ENCODE measurements around the gene EXOC4.

EXOC4 gene

DNA sequence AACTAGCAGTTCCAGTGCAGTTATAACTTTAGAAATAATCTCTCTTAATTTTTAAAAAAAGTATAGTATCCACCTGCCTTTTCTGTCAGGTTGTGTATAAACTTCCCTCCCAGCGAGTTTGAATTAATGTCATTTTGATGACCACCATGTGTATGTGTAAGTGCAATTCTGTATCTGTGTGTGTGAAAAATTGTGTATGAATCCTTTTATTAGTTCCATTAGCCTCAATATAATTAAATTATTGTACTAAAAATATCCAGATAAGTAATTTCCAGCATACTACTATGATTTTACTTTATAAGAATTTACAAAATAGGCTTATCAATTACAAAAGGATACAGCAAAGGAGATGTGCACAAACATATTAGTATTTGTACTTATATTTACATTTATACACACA is 453.1 kb downstream of the EXOC4 start:
- DNase-seq (ENCODE audit: low spot score): no peak

DNA sequence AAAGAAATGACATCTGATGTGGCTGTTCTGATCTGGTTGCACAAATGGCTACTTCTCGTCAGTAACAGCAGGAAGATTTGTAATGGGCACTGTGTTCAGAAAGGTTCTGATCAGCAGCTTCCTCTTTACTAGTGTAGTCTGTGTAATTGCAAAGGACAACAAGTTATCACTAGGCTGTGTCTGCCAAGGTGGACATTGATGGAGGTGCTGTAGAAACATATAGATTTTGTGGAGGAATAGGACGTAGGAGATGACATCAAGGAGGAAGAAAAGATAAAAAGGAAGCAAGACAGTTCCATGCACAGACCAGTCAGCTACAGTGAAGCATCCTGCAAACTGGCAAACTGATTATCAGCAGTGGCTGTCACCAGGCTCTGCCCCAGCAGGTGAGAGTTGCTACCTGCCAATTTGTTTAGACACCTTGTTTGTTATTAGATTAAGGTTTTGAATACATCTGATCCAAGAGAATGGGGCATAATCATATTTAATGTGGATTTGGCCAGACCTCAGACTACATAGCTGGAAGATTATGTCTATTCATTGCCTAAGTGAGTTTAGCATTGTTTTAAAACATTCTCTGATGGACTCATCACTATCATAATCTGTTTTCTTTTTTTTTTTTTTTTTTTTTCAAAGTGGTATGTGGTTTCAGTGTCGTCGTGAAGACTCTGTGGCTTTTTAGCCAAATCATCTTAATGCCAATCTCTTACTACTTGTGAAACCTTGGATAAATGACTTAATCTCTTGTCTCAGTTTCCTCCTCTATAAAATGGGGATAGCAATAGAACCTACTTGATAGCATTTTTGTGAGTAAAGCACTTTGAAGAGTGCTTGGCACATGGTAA is 456.4 kb downstream of the EXOC4 start:
- no peak for DNase-seq (ENCODE audit: low spot score)

DNA sequence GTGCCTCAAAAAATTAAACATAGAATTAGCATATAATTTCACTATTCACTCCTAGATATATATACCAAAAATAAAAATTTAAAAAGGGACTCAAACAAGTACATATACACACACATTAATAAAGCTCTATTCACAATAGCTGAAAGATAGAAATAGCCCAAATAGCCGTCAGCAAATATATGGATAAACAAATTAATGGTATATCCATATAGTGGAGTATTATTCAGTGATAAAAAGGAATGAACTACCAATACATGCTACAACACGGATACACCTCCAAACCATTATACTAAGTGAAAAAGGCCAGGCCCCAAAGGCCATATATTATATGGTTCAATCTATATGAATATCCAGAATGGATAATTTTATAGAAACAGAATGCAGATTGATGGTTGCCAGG is 459.7 kb downstream of the EXOC4 start:
- no peak for DNase-seq (ENCODE audit: low spot score)

DNA sequence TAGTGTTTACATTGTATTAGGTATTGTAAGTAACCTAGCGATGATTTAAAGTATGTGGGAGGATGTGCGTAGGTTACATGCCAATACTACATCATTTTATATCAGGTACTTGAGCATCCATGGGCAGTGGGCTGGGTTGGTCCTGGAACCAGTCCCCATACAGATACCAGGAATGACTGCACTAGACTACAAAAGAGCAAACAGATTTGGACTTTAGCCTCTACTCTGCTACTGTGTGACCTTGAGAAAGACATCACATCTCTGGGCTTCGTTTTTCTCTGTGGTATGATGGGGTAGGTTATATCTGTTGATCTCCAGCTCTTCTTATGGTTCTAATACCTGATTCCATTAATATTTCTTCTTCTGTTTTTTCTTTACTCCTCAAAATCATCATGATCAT is 461.8 kb downstream of the EXOC4 start:
- no peak for DNase-seq (ENCODE audit: low spot score)

DNA sequence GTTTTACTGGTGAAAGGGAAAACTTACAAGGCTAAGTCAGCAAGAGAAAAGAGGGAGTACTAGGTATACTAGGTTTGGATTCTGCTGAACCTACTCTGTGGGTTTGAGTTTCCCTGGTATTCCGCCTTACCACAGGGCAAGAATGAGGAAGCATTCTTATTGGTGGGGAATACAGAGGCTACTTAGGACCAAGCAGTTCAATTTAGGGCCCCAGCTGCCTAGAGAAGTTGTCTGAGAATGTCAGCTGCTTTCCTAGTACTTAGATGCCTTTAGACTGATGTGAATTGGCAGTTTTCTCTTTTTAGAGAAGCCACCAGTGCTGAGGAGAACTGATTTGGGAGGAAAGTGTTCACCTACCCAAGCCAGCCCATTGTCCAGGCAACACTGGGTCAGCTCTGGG is 465.3 kb downstream of the EXOC4 start:
- no peak for DNase-seq (ENCODE audit: low spot score)

DNA sequence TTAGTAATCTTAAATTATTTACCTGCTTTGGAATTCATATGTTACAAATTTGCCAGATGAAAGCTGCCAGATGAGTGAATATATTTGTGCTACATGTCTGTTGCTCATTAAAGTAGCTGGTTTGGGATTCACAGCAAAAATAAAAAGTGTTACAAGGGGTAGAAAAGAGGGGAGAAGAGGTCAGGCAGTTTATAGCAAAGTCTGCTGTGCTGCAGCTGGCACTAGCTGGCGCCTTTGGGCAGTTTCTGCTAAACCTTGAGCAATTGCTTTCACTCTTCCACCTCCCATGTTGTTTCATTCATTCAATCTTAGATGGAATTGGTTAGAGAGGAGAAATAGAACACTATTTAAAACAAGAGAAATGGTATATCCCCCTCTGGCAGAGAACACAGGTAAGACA is 470.2 kb downstream of the EXOC4 start:
- DNase-seq (ENCODE audit: low spot score): no peak

DNA sequence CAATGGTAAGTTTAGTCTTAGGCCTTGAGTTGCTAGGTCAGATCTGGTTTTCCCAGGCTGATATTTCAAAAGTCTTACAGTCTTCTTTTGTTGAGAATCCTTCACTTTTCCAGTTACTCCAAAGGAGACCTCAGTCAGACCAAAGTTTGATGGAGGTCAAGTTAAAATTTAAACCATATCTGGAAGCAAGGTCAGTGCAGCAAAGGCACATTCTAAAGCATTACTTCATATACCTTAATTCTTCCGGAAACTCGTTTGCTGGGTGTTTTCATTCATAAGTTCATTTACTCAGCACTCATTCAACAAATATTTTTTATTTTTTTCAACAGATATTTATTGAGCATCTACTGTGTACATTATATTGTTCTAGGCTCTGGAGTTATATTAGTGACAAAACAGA is 471.3 kb downstream of the EXOC4 start:
- peak; percentile 20 for DNase-seq (ENCODE audit: low spot score)

DNA sequence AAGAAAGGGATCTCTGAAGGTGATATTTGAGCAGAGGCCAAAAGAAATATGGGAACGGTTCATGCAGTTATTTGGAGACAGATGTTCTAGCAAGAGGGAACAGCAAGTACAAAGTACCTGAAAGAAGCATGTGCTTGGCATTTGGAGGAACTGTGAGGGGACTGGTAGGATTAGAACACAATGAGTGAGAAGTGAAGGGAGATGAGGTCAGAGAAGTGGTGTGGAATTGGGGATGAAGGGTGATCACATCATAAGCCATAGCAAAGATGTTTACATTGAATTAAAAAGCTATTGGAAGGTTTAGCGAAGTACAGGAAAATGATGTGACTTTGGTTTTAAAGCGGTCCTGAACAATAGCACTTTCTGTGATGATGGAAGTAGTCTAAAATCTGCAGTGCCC is 471.8 kb downstream of the EXOC4 start:
- DNase-seq (ENCODE audit: low spot score): no peak

DNA sequence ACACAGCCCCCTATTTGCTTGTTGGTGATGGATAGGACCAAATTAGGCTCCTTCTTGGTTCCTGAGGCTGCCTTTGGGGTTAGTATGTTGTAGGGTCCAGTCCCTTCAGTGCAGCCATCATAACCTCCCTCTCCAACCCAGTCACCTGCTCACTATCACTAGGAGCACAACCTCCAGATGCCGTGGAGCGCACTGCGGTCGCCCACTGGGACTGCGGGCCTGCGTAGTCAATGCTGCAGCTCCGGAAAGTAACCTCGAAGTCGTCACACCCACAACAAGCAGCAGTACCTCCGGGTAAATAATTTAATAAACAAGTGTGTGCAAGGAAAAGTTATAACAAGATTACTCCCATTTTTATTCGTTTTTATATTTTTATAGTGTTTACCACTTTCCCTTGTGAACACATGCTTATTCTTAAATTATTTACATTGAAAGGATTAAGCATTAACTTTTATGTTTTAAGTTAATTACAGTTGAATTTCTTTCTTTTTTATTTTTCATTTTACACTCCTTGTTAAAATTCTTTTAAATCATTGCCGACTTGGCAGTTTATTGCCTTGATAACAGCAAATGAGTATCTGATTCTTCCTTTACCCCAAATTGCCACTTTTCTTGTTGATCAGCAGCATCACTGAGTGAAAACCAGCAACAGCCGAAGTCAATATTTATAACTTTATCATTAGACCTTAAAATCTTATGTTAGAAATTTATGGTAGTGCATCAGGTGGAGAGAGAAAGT is 474.8 kb downstream of the EXOC4 start:
- no peak for DNase-seq (ENCODE audit: low spot score)

DNA sequence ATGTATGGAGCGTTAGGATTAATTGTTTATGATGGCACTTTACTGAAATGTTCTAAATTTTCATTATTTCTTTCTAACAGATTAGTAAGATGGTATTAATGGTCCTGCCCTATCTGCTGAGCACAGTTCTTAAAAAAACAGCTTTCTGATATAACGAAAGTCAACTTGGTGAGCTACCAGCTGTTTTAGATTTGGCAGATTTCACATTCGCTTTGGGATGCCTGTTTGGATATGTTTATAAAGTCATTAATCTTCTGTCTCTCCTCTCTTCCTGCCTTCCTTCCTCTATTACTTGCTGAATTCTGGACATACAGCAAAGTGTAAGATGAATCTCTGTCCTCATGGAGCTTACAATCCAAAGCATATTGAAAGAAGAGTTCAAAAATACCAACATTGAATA is 477.5 kb downstream of the EXOC4 start:
- no peak for DNase-seq (ENCODE audit: low spot score)

DNA sequence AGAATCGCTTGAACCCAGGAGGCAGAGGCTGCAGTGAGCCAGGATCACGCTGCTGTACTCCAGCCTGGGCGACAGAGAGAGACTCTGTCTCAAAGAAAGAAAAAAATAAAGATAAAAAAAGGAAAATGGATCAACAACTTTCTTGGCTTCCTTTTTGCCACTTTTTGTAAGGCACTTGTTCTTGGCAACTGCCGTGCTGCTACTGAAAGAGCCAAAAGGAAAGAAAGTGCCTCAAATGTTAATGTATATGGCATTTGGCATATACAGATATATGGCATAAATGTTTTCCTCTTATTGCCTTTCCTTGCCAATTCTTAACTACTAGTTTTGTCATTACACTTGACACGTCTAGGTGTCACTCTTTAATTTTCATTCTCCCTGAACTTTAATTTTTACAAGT is 480.5 kb downstream of the EXOC4 start:
- no peak for DNase-seq (ENCODE audit: low spot score)

DNA sequence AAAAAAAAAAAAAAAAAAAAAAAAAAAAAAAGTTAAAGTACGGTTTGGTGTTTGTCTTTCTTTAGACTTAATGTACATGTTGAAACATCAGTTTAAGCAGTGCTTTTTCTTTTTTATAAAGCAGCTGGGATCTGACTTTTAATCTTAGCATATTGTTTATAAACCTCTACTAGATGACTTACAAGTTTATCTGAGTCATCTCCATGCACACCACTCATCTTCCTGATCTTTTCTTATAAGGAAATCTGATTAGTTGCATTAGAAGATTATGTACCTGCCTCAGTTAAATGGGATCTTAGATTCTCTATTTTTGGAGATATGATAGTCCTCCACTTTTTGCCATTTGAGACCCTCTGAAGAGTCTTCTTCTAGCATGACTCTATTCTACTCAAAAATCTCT is 482.3 kb downstream of the EXOC4 start:
- no peak for DNase-seq (ENCODE audit: low spot score)

DNA sequence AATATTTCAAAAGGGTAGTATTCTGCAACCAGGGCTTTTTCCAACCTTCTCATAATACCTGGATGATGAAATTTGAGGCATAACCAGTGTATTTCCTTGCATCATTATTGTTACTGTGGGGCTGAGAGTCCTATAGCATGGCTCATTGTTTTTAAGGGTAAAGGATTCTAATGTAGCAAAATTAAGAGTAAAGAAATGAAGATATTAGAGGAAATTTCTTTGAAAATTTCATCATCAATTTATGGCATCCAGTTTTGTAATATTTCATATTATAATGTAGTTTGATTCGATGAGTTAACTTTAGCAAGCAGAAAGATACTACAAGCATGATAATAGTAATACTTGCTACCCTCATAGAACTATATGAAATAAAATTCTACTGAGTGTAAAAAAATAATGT is 486.9 kb downstream of the EXOC4 start:
- DNase-seq (ENCODE audit: low spot score): no peak

DNA sequence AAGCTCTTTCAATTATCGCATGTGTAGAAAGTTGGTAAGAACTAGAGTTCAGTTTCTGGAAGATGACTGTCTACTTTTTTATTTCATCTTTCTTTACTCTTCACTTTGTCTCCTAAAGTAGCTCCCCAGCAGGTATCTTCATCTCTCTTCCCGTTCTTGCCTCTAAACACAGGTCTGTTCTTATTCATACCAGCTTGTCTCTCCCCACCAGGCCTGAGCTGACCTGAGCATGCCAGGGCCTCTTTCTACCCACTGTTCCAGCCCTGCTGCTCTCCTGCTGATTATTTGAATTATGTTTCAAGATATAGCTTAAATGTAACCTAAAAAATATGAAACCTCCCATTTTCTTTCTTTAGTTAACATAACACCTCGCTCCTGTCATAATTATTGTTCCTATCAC is 488.2 kb downstream of the EXOC4 start:
- DNase-seq (ENCODE audit: low spot score): no peak

DNA sequence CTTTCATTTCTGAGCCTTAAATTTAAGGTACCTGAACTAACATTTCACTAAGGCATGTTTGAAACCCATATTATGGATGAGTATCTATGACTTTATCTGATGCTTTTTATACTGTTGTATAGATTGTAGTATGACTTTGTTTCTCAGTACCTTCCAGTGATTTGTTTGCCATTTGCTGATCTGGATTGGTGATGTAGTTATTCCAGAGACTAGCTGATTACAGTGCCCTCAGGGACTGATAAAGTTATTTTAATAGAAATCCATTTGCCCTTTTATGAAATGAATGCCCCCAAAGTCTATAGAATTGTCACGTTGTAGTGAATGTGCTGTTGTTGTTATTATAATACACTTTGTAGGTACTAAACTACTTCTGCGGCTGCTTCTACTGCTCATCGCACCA is 488.8 kb downstream of the EXOC4 start:
- no peak for DNase-seq (ENCODE audit: low spot score)

DNA sequence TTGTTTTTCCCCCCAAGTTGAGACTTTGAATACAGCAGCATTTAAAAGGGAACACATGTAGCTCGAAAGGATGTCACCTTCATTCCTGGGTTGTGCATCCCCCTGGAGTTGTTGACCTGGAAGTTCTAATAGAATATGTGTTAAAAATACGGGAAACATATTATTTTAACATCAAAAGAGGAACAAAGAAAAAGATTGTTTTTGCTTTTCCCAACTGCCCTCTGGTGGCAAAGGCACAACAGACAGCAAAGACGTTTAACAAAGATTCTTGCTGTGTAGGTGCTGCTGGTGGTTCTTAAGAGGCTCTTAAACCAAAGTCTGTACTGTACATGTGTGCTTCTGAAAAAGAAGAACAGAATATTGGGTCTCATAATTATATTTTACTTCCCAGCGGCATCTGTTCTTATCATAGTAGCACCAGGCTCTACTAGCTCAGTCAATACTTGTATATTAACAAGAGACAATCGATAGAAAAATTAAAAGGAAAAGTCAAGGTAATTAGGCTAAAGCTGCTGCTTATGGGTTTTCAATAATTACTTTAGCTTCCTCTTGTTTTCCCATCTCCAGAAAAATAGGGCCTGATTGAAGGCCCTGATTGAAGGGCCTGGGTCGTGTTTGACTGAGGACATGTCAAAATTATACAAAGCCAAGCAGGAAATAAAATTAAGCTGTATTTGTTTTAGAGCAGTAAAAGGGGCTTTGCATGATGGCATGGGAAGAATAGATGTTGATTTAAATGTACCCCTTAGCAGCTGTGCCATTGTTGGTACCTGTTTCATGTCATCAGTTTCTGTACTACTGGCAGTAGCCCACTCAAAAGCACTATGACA is 490.0 kb downstream of the EXOC4 start:
- DNase-seq (ENCODE audit: low spot score): no peak

DNA sequence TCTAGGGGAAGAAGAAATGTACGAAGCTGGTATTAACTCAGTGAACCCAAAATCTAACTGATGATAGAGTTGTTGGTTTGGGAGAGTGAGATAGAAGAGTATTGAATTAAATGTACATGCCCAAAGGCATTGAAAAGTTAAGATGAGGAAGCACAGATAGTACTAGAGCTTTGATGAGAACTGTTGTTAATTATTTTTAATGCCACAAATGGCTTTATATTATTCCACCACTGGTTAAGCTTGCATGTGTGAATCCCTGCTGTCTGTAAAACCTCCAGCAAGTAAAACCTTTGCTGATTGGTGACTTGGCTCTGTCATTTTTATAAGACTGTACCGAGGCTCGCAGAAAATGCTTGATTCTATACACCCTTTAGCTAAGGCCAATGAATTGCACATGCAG is 491.6 kb downstream of the EXOC4 start:
- no peak for DNase-seq (ENCODE audit: low spot score)

DNA sequence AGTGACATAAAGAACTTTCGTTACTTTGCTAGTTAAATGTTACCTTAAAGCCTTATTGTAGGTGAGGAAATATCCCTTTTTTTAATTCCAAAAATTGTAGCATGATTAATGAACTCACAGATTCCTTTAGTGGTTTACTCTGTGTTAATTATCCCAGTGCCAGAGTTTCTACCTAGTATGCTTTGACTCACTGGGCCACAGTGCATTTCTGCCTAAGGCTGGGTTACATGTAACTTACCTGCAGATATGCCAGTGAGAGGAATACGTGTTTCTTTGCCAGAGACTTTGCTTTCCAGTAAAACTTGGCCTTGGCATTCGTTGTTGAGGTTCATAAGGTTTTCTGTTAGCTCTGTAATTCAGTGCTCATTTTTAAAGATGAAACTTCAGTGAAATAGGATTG is 493.4 kb downstream of the EXOC4 start:
- DNase-seq (ENCODE audit: low spot score): no peak

DNA sequence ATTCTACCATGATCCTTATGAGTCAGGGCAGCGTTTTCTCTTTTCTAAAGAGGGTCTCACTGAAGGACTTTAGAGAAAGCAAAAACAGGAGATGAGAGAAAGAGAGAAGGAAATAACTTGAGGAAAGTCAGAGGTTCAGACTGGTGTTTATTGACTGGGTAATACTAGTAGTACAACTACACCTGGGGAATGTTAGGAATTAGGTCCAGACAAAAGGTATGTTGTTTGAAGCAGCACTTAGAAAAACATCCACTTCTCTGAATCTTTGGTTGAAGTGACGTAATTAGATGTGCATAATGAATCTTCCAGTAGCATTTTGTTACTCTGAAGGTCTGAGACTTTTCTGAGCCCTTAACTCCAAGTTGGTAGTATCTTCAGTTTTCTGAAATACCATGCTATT is 494.0 kb downstream of the EXOC4 start:
- DNase-seq (ENCODE audit: low spot score): no peak

DNA sequence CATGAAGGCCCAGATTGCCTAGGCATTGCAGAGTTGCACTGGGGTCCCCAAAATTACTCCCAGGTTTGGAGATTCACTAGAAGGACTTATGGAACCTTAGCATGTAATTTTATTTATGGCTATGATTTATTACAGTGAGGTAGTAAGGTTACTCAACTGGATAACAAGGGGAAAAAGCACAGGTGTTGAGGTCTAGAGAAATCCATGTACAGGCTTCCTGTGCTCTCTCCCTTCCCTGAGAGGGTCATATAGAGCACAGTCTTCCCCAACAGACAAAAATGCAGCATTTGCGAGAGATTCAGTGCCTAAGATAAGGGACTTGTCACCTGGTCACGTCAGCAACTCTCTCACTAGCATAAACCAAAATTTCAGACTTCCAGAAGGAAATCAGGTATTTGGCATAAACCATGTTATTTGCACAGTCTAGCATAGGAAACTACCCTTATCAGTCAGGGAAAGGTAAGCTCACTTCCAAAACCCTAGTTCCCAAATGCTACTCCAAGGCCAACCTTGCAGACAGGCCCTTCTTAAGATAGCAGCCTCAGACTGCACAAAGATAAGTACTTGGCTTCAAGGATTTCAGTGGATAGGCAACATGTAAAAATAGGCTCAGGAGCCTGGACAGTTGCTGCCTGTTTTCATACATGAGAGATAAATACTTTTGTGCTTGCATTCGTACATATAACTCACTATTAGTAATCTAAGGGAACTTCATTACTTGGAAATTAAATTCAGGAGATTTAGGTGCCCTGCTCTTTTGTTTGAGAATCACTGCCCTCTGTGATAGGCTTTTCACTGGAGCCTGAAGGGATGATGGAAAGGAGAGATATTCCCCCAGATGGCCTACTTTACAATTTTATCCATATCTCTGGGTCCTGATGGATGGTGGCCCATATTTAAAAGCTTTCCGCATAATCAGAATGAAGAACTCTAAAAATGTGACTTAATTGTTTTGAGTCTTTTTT is 495.8 kb downstream of the EXOC4 start:
- DNase-seq (ENCODE audit: low spot score): no peak

DNA sequence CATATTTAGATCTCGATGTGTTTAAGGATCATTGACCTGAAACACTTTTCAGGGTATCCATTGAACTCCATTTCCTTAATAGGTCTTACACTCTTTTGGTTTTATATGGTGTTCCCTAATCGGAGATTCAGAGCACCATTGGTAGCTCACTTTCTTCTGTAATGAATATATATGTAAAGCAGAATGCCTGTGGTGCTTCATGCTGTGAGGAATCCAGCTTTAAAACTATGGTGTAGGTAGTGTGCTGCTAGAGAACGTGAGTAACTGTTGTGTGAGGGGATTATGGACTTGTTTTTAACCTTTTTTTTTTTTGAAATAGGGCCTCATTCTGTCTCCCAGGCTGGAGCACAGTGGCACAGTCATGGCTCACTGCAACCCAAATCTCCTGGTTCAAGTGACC is 497.4 kb downstream of the EXOC4 start:
- DNase-seq (ENCODE audit: low spot score): no peak

DNA sequence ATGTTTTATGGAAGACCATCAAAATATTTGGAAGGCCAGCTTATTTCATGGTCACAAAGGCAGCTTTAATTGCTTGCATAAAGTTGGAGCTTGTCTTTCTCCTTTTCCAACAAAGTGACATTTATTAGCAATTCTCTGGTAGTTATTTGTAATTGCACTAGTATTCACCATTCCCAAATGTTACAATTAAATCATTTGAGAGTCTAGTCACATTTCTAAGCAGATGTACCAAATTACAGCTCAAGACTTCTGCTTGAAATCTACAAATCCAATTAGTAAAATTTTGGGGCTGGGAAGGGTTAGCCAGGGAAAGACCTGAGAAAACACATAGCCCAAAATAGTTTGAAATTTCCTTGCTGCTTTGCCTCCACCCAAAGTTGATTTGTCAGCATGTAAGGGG is 498.2 kb downstream of the EXOC4 start:
- no peak for DNase-seq (ENCODE audit: low spot score)
